MCF 10A (cell line): Measurements from ENCODE around the gene B3GAT1. TPM values are rescaled to one million over a fixed set of nuclear protein-coding genes. Genes with fewer than 3 reads are reported as not detected.
A peak's percentile ranks its signal among the peaks of the same experiment; 100 is the strongest.

Source experiments
- BruUV-seq: library from RNA; stranded (reverse); fragments of 400-500 nt; replicated peaks from 2 replicates; lab custom pipeline; 2021; lab: Mats Ljungman, UMichigan
- CTCF ChIA-PET: fragments of 300-600 bp; sonication (Branson Sonifier 250); formaldehyde crosslinking; extraction: SDS; loops from one replicate; lab custom pipeline; 2021; ENCODE audit warnings: antibody characterized with exemption, inconsistent platforms; lab: Yijun Ruan, JAX
- POLR2A ChIA-PET: fragments of 300-600, 350-650 bp; sonication (Branson Sonifier 250); formaldehyde crosslinking; extraction: SDS; loops from one replicate; lab custom pipeline; 2020; ENCODE audit warnings: antibody characterized with exemption, inconsistent platforms; lab: Yijun Ruan, JAX
- DNase-seq: peaks from one replicate; pipeline ENCODE4 v3.0.0-alpha.2; 2018; ENCODE audit not compliant: unreplicated experiment
- H3K27ac Mint-ChIP-seq: one replicate; pipeline ENCODE4 v1.8.0; 2022; ENCODE audit warnings: mild to moderate bottlenecking, low read depth, mixed read lengths; ENCODE audit not compliant: unreplicated experiment
- H3K27me3 Mint-ChIP-seq: one replicate; pipeline ENCODE4 v1.8.0; 2022; ENCODE audit warnings: mixed read lengths; ENCODE audit not compliant: insufficient read depth, unreplicated experiment
- H3K36me3 Mint-ChIP-seq: one replicate; pipeline ENCODE4 v1.8.0; 2022; ENCODE audit warnings: mild to moderate bottlenecking, moderate library complexity, mixed read lengths; ENCODE audit not compliant: insufficient read depth, unreplicated experiment
- H3K4me1 Mint-ChIP-seq: one replicate; pipeline ENCODE4 v1.8.0; 2022; ENCODE audit warnings: mixed read lengths; ENCODE audit not compliant: insufficient read depth, unreplicated experiment
- H3K4me3 Mint-ChIP-seq: one replicate; pipeline ENCODE4 v1.8.0; 2022; ENCODE audit warnings: mild to moderate bottlenecking, moderate library complexity, mixed read lengths; ENCODE audit not compliant: unreplicated experiment
- H3K9me3 Mint-ChIP-seq: one replicate; pipeline ENCODE4 v1.8.0; 2022; ENCODE audit warnings: mixed read lengths; ENCODE audit not compliant: unreplicated experiment
- intact Hi-C: fragments of 100-400 bp; cut with micrococcal nuclease; formaldehyde crosslinking; loops from 2 replicates; pipeline ENCODE4 v1.14.1; 2022
- total RNA-seq: library from RNA; stranded (reverse); gene quantifications from 2 replicates; pipeline ENCODE4 v1.2.3, GENCODE V29; 2022
- TF ChIP-seq, protein P1 (sequence below): fragments of 200-600 bp; IDR thresholded peaks from one replicate; pipeline ENCODE4 v1.8.0; 2022; ENCODE audit warnings: antibody characterized with exemption, mild to moderate bottlenecking; ENCODE audit not compliant: unreplicated experiment

B3GAT1 gene
- total RNA-seq, 1 experiment from 2014 or later: not detected

DNA sequence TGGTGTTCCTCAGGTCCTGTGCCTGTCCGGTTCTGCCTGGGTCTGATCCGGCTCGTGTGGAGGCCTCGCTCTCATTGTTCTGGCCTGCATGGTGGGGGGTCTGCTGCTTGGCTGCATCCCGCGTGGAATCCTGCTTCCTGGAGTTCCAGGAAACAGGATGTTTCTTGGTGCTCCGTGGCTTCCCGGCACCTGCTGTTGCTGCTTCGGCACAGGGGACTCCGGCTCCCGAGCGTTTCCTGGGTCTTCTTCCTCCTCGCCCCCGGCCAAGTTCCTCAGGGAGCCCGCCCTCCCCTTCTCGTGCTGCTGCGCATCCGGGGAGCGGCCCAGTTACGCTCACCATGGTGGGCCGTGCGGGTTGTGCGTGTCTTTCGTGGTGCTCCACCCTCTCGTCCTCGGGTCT, 50.4 kb downstream of the B3GAT1 start:
- intact Hi-C loops: loop anchor here (5.0 kb wide), 1 partner anchor 506 kb away; no protein-coding TSS in a partner anchor
- no peaks in the 10 kb centered on the region for H3K4me1 Mint-ChIP-seq
- no TSS peak for BruUV-seq
- no peaks in the 10 kb centered on the region for H3K36me3 Mint-ChIP-seq
- H3K4me3 Mint-ChIP-seq: no peak overlapping the region
- no peak overlapping the region for H3K27ac Mint-ChIP-seq
- DNase-seq: no peak
- ChIA-PET POLR2A (no interaction called here), CTCF (interaction anchor here (0.8 kb wide), 1 partner anchor 698 kb away, joined by 3 read pairs; no protein-coding TSS in a partner anchor)
- TF ChIP-seq, protein P1, sequence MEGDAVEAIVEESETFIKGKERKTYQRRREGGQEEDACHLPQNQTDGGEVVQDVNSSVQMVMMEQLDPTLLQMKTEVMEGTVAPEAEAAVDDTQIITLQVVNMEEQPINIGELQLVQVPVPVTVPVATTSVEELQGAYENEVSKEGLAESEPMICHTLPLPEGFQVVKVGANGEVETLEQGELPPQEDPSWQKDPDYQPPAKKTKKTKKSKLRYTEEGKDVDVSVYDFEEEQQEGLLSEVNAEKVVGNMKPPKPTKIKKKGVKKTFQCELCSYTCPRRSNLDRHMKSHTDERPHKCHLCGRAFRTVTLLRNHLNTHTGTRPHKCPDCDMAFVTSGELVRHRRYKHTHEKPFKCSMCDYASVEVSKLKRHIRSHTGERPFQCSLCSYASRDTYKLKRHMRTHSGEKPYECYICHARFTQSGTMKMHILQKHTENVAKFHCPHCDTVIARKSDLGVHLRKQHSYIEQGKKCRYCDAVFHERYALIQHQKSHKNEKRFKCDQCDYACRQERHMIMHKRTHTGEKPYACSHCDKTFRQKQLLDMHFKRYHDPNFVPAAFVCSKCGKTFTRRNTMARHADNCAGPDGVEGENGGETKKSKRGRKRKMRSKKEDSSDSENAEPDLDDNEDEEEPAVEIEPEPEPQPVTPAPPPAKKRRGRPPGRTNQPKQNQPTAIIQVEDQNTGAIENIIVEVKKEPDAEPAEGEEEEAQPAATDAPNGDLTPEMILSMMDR: no peak
- no peaks in the 10 kb centered on the region for H3K9me3 Mint-ChIP-seq
- no peaks in the 10 kb centered on the region for H3K27me3 Mint-ChIP-seq

DNA sequence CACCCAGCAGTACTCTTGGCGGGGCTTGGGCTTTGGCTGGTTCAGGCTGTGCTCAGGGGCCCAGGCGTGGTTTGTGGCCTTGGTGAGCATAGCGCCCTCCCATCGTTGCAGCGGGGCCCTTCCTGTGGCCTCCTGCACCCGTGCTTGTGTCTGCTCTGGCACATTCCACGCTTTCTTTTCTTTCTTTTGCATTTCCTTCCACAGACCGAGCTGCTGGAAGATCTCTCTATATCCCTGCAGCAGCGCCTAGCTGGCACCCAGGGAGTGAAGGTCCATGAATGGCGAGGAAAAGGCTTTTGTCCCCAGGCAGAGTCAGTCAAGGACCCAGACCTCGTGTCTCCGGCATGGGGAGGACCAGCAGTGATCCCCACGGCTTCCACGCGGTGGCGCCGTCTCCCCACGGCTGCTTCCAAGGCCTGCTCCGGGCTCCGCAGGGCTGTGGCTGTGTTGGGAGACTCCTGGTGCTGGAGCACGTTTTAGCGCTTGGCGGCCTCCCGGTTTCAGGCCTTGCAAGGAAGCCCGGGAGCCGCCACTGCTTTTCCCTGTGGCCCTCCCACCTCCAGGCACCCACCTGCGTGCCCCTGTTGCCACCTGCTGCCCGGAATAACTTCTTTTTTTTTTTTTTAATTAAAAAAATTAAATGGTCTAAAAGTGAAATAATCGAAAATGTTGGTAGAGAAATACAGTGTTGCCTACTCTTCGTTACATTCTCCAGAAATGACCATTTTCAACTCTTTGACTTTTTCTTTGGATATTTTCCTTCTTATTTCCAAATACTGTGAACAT, 51.8 kb downstream of the B3GAT1 start:
- H3K4me3 Mint-ChIP-seq: no peak overlapping the region
- BruUV-seq: no TSS peak
- ChIA-PET POLR2A (no interaction called here), CTCF (interaction anchor here (0.6 to 1.9 kb wide), 7 partner anchors 10 to 714 kb away, joined by 3 to 6 read pairs (median 4); no protein-coding TSS in a partner anchor)
- intact Hi-C loops: loop anchor here (5.0 kb wide), 1 partner anchor 507 kb away; no protein-coding TSS in a partner anchor
- no peaks in the 10 kb centered on the region for H3K36me3 Mint-ChIP-seq
- no peaks in the 10 kb centered on the region for H3K27me3 Mint-ChIP-seq
- TF ChIP-seq, protein P1: peak; percentile 93
- peak; percentile 80 for DNase-seq
- no peak overlapping the region for H3K27ac Mint-ChIP-seq
- no peaks in the 10 kb centered on the region for H3K9me3 Mint-ChIP-seq
- H3K4me1 Mint-ChIP-seq: peaks cover 5% of the 10 kb centered on the region

DNA sequence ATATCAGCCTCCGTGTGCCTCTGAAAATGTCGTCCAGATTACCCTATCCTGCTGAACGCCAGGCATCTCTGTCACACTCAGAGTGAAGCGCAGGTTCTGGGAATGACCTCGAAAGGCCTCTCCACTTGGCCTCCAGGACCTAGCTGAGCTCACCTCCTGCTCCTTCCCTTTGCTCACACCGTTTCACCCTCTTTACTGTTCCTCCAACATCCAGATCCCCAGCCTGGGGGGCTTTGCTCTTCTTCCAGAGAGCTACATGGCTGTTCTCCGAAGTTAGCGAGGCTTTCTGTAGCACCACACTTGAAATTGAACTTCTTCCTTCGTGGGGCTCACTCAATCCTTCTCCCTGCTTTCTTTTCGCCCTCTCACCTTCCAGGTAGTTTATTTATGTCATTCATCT, 52.4 kb downstream of the B3GAT1 start:
- Mint-ChIP-seq H3K4me1 (peaks cover 7% of the 10 kb centered on the region), H3K4me3 (no peak overlapping the region), H3K27ac (no peak overlapping the region), H3K9me3 (no peaks in the 10 kb centered on the region), H3K27me3 (no peaks in the 10 kb centered on the region), H3K36me3 (no peaks in the 10 kb centered on the region)
- no peak for DNase-seq
- no TSS peak for BruUV-seq
- ChIA-PET POLR2A (no interaction called here), CTCF (interaction anchor here (0.6 to 1.9 kb wide), 5 partner anchors 10 to 714 kb away, joined by 3 to 6 read pairs (median 4); no protein-coding TSS in a partner anchor)
- TF ChIP-seq, protein P1: no peak
- intact Hi-C loops: loop anchor here (5.0 kb wide), 1 partner anchor 508 kb away; no protein-coding TSS in a partner anchor

DNA sequence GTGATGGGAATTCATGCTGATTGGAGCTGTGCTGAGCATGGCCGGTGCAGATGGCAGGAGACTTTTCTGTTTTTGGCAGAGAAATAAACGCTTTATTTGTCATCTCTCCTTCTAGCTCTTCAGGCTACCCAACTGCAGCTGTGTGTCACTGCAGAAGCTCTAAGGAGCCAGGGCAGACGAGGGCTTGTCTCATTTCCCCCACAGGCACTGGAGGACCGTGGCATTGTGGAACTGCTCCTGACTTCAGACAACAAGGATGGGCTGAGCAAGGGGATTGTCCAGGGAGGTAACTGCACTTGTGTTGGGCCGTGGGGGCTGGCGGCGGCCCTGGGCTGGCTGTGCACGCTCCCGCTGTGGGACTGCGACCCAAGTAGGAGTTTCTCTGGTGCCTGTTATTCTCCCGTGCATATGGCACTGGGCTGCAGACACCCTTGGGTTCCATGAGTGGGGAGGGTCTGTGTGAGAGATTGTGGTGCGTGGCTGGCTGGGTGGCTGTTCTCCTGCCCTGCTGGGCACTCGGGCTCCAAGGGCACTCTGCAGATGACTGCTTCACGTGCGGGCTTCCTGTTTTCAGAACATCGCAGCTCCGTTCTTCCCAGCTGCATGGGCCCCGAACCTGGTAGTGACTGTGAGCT, 53.1 kb downstream of the B3GAT1 start:
- H3K36me3 Mint-ChIP-seq: no peaks in the 10 kb centered on the region
- POLR2A ChIA-PET: no interaction called here
- CTCF ChIA-PET: interaction anchor here (0.6 to 1.9 kb wide), 3 partner anchors 15 to 715 kb away, joined by 3 to 6 read pairs (median 6); no protein-coding TSS in a partner anchor
- H3K4me1 Mint-ChIP-seq: peaks cover 7% of the 10 kb centered on the region
- BruUV-seq: no TSS peak
- intact Hi-C loops: no loop called here
- H3K27me3 Mint-ChIP-seq: no peaks in the 10 kb centered on the region
- no peak for DNase-seq
- TF ChIP-seq, protein P1: no peak
- H3K27ac Mint-ChIP-seq: no peak overlapping the region
- no peaks in the 10 kb centered on the region for H3K9me3 Mint-ChIP-seq
- H3K4me3 Mint-ChIP-seq: no peak overlapping the region
